HepG2 (cell line): ENCODE data around the gene BARX1. TPM values are rescaled to one million over a fixed set of nuclear protein-coding genes. Genes with fewer than 3 reads are reported as not detected.

Source experiments
- ATAC-seq: fragments of 200-7000 bp; cut with Tn5 transposase; 3 replicates; pipeline ENCODE4 v1.9.1; 2020; ENCODE audit warnings: mild to moderate bottlenecking, moderate library complexity
- BruUV-seq: library from RNA; stranded (reverse); fragments of 400-500 nt; replicated peaks from 2 replicates; lab custom pipeline; 2021; lab: Mats Ljungman, UMichigan
- CTCF ChIA-PET: fragments of 300-600 bp; formaldehyde crosslinking; extraction: SDS; loops from one replicate; lab custom pipeline; 2021; ENCODE audit warnings: low total read pairs, inconsistent platforms, low intra/inter-chr PET ratio; lab: Yijun Ruan, JAX
- POLR2A ChIA-PET: fragments of 350-600 bp; sonication (Branson Sonifier 250); formaldehyde crosslinking; loops from one replicate; lab custom pipeline; 2020; ENCODE audit warnings: antibody characterized with exemption, inconsistent platforms; lab: Yijun Ruan, JAX
- DNase-seq: peaks from one replicate; pipeline ENCODE4 v3.0.0-alpha.2; 2015; ENCODE audit warnings: low spot score
- FAIRE-seq: peaks from 3 replicates; lab custom pipeline; 2011; peaks lifted over from hg19 to GRCh38; lab: Jason Lieb, UNC
- H2AFZ ChIP-seq: one replicate; pipeline ENCODE4 v1.6.1; 2011; ENCODE audit warnings: low read length, inconsistent platforms
- H3K27ac ChIP-seq: fragments of 300-600 bp; 3 replicates; pipeline ENCODE4 v1.8.0; 2011; ENCODE audit warnings: mixed run types, mild to moderate bottlenecking, mixed read lengths, low read length, inconsistent platforms; ENCODE audit not compliant: insufficient read depth; ENCODE audit errors: extremely low read length
- H3K27me3 ChIP-seq, 2 experiments: fragments of 200-600 bp in 1 of 2; 2 replicates in 1 of 2; 3 replicates in 1 of 2; pipeline versions ENCODE4 v1.6.0 to v1.8.0; 2011; ENCODE audit warnings: low read length in 2 of 2, mild to moderate bottlenecking in 2 of 2, moderate library complexity in 2 of 2, inconsistent platforms in 1 of 2; ENCODE audit not compliant: insufficient read depth in 2 of 2, control insufficient read depth in 1 of 2
- H3K36me3 ChIP-seq, 2 experiments: fragments of 200-600 bp in 1 of 2; replicated peaks in 1 of 2; 2 replicates in 1 of 2; 3 replicates in 1 of 2; pipeline versions ENCODE4 v1.5.1 to v1.8.0; 2011; ENCODE audit warnings: low read length in 2 of 2, inconsistent platforms in 1 of 2; ENCODE audit not compliant: insufficient read depth in 2 of 2, control insufficient read depth in 1 of 2
- H3K4me1 ChIP-seq: 2 replicates; pipeline ENCODE4 v1.5.1; 2012; ENCODE audit warnings: low read length, inconsistent platforms; ENCODE audit not compliant: insufficient read depth
- H3K4me2 ChIP-seq: 2 replicates; pipeline ENCODE4 v1.6.0; 2011; ENCODE audit warnings: low read depth, low read length, inconsistent platforms
- H3K4me3 ChIP-seq, 3 experiments: fragments of 200-600 bp in 1 of 3; sonication (generic), shearing (Covaris generic) in 1 of 3; replicated peaks in 1 of 3; 2 replicates each; pipeline ENCODE4 v1.5.1; 2011 to 2016; ENCODE audit warnings: low read length in 3 of 3, inconsistent platforms in 2 of 3, low read depth in 2 of 3, mild to moderate bottlenecking in 2 of 3, control low read depth in 1 of 3, mixed read lengths in 1 of 3; ENCODE audit not compliant: insufficient read depth in 1 of 3
- H3K79me2 ChIP-seq: one replicate; pipeline ENCODE4 v1.6.1; 2011; ENCODE audit warnings: low read length, inconsistent platforms; ENCODE audit not compliant: insufficient read depth
- H3K9ac ChIP-seq: 2 replicates; pipeline ENCODE4 v1.6.0; 2011; ENCODE audit warnings: mild to moderate bottlenecking, low read depth, low read length, inconsistent platforms; ENCODE audit not compliant: insufficient read depth
- H3K9me3 ChIP-seq: 2 replicates; pipeline ENCODE4 v1.5.1; 2012; ENCODE audit warnings: mild to moderate bottlenecking, low read length
- H4K20me1 ChIP-seq: 2 replicates; pipeline ENCODE4 v1.6.0; 2011; ENCODE audit warnings: inconsistent platforms, mild to moderate bottlenecking, low read length, moderate library complexity; ENCODE audit not compliant: insufficient read depth
- ARID2 ChIP-seq: sonication (generic); formaldehyde crosslinking; IDR thresholded peaks from 2 replicates; pipeline ENCODE4 v1.8.1; 2022; ENCODE audit warnings: mild to moderate bottlenecking, missing genetic modification reagents, borderline replicate concordance
- GTF3A ChIP-seq: sonication (generic); formaldehyde crosslinking; conservative IDR thresholded peaks from 2 replicates; pipeline ENCODE4 v1.4.0; 2020; ENCODE audit warnings: mild to moderate bottlenecking, missing genetic modification reagents
- HNRNPLL ChIP-seq: fragments of 200-400 bp; formaldehyde crosslinking; IDR thresholded peaks from 2 replicates; pipeline ENCODE4 v1.6.1; 2017; ENCODE audit warnings: mild to moderate bottlenecking, low read depth, low read length; ENCODE audit not compliant: poor library complexity, severe bottlenecking
- HNRNPUL1 ChIP-seq: fragments of 200-400 bp; formaldehyde crosslinking; IDR thresholded peaks from 2 replicates; pipeline ENCODE4 v1.6.1; 2017; ENCODE audit warnings: low read depth, mild to moderate bottlenecking, low read length, moderate library complexity
- KLF9 ChIP-seq: IDR thresholded peaks from 2 replicates; pipeline ENCODE4 v1.6.1; 2016; ENCODE audit warnings: low read depth
- PRDM4 ChIP-seq: sonication (generic); formaldehyde crosslinking; IDR thresholded peaks from 2 replicates; pipeline ENCODE4 v1.9.0; 2021; ENCODE audit warnings: missing genetic modification reagents, borderline replicate concordance
- PRPF4 ChIP-seq: fragments of 200-400 bp; formaldehyde crosslinking; IDR thresholded peaks from 2 replicates; pipeline ENCODE4 v1.6.1; 2016; ENCODE audit warnings: low read length, low read depth; ENCODE audit not compliant: poor library complexity, severe bottlenecking
- RBAK ChIP-seq: sonication (generic); formaldehyde crosslinking; IDR thresholded peaks from 2 replicates; pipeline ENCODE4 v1.5.1; 2020; ENCODE audit warnings: mild to moderate bottlenecking, missing genetic modification reagents
- SIN3B ChIP-seq: fragments of 150-350 bp; IDR thresholded peaks from 2 replicates; pipeline ENCODE4 v1.6.1; 2014; ENCODE audit warnings: low read length
- SIX4 ChIP-seq: sonication (generic); formaldehyde crosslinking; IDR thresholded peaks from 2 replicates; pipeline ENCODE4 v1.4.0; 2020; ENCODE audit warnings: missing genetic modification reagents
- ZFP91 ChIP-seq: sonication (generic); formaldehyde crosslinking; IDR thresholded peaks from 2 replicates; pipeline ENCODE4 v1.9.0; 2022; ENCODE audit warnings: missing genetic modification reagents, mild to moderate bottlenecking, borderline replicate concordance
- ZNF660 ChIP-seq: sonication (generic); formaldehyde crosslinking; IDR thresholded peaks from 2 replicates; pipeline ENCODE4 v1.5.1; 2020; ENCODE audit warnings: mild to moderate bottlenecking, low read depth, missing genetic modification reagents, borderline replicate concordance
- ZNF672 ChIP-seq: sonication (generic); formaldehyde crosslinking; IDR thresholded peaks from 2 replicates; pipeline ENCODE4 v1.8.1; 2022; ENCODE audit warnings: missing genetic modification reagents
- ZNF773 ChIP-seq: sonication (generic); formaldehyde crosslinking; IDR thresholded peaks from 2 replicates; pipeline ENCODE4 v1.4.0; 2020; ENCODE audit warnings: missing genetic modification reagents, borderline replicate concordance
- WGBS: methylation state at CpG from one replicate; pipeline ENCODE4 v1.1.6; 2017; ENCODE audit warnings: low lambda C conversion rate; 5-methylcytosine and 5-hydroxymethylcytosine counted together
- in situ Hi-C: cut with HindIII; loops from 2 replicates; pipeline ENCODE4 v1.10.0; 2017; ENCODE audit warnings: low pct_unique_long_range_greater_than_20kb; ENCODE audit not compliant: extremely low pct_ligation_motif_present
- intact Hi-C: fragments of 100-400 bp; cut with micrococcal nuclease; formaldehyde crosslinking; loops from one replicate; pipeline ENCODE4 v1.10.0; 2022; ENCODE audit not compliant: unreplicated experiment
- polyA plus RNA-seq, 8 experiments: library from polyadenylated mRNA; depleted of rRNA in 3 of 8; stranded (reverse) in 7 of 8; unstranded in 1 of 8; fragments of >200 nt; fragmentation: Illumina TruSeq in 4 of 8; extraction: Trizol in 4 of 8; gene quantifications; 2 replicates each; pipeline versions ENCODE4 v1.2.1 to v1.2.3, GENCODE V29; 2011 to 2016; ENCODE audit warnings: low read depth in 4 of 8, missing spikeins in 1 of 8, mixed read lengths in 1 of 8; ENCODE audit not compliant: insufficient read depth in 1 of 8
- total RNA-seq, 5 experiments: library from RNA; depleted of rRNA; stranded (reverse); fragments of >200 nt; fragmentation: Illumina TruSeq; extraction: Trizol; gene quantifications; 2 replicates each; pipeline ENCODE4 v1.2.3, GENCODE V29; 2016; ENCODE audit warnings: low read depth in 1 of 5
- TF ChIP-seq, protein P1 (sequence below): sonication (generic); formaldehyde crosslinking; IDR thresholded peaks from 2 replicates; pipeline ENCODE4 v1.4.0; 2020; ENCODE audit warnings: missing genetic modification reagents, low read depth, mild to moderate bottlenecking, borderline replicate concordance
- TF ChIP-seq, protein P2 (sequence below): IDR thresholded peaks from 2 replicates; pipeline ENCODE4 v1.6.1; 2016; ENCODE audit warnings: mild to moderate bottlenecking

Gene BARX1
- total and polyA plus RNA-seq, 2 of the 13 experiments (the other 11 are each of a cell fraction or from before 2014, with no cell fraction given) = not detected

DNA sequence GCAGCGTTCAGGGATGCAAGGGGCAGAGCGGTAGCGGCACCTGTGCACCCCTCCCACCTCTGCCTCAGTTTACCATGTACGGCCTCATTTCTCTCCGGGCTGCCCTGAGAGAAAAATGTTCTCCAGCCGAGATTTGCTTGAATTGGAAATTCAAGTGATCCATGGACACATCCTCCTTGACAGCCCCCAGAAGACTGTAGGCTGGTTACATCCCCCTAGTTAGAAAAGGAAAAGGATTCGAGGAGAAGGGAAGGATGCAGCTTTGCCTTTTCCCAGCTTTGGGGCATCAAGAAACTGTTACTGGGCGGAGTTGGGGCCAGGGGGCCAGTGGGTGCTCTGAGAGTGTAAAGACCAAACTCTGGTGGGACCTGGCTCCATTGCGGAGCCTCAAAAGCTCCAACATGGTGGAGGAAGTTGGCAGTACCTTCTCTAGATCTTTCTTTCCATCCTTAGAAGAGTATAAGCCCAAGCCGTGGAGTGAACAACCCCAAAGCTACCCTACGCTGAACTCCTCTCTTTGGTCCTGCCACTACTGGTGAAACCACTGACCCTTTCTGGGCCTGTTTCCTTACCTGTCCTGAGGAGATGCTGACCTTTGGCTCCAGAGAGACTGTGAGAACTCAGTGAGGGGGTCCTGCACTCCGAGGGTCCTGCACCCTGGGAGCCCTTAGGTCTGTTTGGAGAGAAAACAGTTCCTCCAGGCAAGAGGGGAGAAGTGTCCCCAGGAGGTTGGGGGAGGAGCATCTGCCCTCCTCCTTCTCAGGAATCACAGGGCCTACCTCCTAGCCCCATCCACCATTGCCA is 1.0 kb upstream of the BARX1 start:
- H3K4me3 ChIP-seq = no peak overlapping the region
- no peak overlapping the region for H3K27ac ChIP-seq
- intact Hi-C loops = no loop called here
- H3K9me3 ChIP-seq = no peaks in the 10 kb centered on the region
- H3K79me2 ChIP-seq = no peaks in the 10 kb centered on the region
- H3K27me3 ChIP-seq = peaks cover 28 to 90% of the 10 kb centered on the region in 2 experiments
- CTCF ChIA-PET = no interaction called here
- in situ Hi-C loops = no loop called here
- FAIRE-seq (no peak), DNase-seq (no peak), ATAC-seq (no peak)
- no peaks in the 10 kb centered on the region for H4K20me1 ChIP-seq
- no peak overlapping the region for H2AFZ ChIP-seq
- TF ChIP-seq GTF3A (CRISPR knock-in tag) (no peak), KLF9 (CRISPR knock-in tag) (no peak), SIN3B (no peak), ZNF773 (CRISPR knock-in tag) (no peak), ZFP91 (CRISPR knock-in tag) (no peak), PRDM4 (CRISPR knock-in tag) (no peak), RBAK (CRISPR knock-in tag) (no peak), ARID2 (CRISPR knock-in tag) (no peak), PRPF4 (no peak), SIX4 (CRISPR knock-in tag) (no peak), ZNF672 (CRISPR knock-in tag) (no peak), ZNF660 (CRISPR knock-in tag) (no peak), HNRNPUL1 (no peak), HNRNPLL (no peak)
- TF ChIP-seq, protein P1, sequence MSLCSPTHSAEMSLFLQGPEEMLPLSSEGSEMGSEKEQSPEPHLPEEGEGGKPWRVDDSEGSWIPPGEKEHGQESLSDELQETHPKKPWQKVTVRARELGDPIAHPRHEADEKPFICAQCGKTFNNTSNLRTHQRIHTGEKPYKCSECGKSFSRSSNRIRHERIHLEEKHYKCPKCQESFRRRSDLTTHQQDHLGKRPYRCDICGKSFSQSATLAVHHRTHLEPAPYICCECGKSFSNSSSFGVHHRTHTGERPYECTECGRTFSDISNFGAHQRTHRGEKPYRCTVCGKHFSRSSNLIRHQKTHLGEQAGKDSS (CRISPR knock-in tag) = no peak
- TF ChIP-seq, protein P2, sequence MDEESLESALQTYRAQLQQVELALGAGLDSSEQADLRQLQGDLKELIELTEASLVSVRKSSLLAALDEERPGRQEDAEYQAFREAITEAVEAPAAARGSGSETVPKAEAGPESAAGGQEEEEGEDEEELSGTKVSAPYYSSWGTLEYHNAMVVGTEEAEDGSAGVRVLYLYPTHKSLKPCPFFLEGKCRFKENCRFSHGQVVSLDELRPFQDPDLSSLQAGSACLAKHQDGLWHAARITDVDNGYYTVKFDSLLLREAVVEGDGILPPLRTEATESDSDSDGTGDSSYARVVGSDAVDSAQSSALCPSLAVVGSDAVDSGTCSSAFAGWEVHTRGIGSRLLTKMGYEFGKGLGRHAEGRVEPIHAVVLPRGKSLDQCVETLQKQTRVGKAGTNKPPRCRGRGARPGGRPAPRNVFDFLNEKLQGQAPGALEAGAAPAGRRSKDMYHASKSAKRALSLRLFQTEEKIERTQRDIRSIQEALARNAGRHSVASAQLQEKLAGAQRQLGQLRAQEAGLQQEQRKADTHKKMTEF (CRISPR knock-in tag) = no peak
- BruUV-seq = no TSS peak
- 48% methylated on average over 10 of the region's 12 CpGs for WGBS
- no peaks in the 10 kb centered on the region for H3K4me1 ChIP-seq
- H3K4me2 ChIP-seq = no peak overlapping the region
- no peaks in the 10 kb centered on the region for H3K36me3 ChIP-seq
- H3K9ac ChIP-seq = no peak overlapping the region
- POLR2A ChIA-PET = no interaction called here
